Measurements from ENCODE around the gene SLC35G4.

SLC35G4 gene

DNA sequence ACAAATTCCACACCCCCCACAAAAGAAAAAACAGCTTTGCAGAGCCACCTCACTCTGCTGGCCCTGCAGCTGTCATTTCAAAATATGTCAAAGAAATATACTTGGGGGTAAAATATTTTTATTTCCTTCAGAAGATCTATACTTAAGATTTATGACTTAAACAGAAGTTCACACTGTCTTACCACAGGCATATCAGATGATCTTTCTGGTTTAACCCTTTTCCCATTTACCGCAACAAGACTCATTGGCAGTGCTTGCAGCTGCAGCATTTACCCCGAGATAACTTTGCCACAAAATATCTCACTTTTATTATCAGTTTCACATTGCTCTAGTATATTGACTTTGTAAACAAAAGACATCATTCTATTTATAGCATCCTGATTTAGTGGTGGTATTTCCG, 21.6 kb upstream of the SLC35G4 start:
- no peak for DNase-seq (ENCODE audit: low read depth in 1 of 2, low spot score in 1 of 2)
- no peak overlapping the region for H3K27ac ChIP-seq (replicated peaks)
- no peak overlapping the region for H3K4me3 ChIP-seq (replicated peaks; ENCODE audit: insufficient read depth, low read length)
- peaks cover 11% of the 10 kb centered on the region for H3K27me3 ChIP-seq (ENCODE audit: insufficient read depth, poor library complexity, severe bottlenecking)
- TF ChIP-seq POLR2AphosphoS5 (IDR thresholded peaks at IDR 0.05; ENCODE audit: low read depth) (no peak), REST (IDR thresholded peaks at IDR 0.05; ENCODE audit: insufficient replicate concordance, low read depth) (no peak), CTCF (IDR thresholded peaks at IDR 0.05; ENCODE audit: insufficient read depth, low read length) (no peak), GABPA (IDR thresholded peaks at IDR 0.05; ENCODE audit: low read depth) (no peak), SPI1 (IDR thresholded peaks at IDR 0.05; ENCODE audit: borderline replicate concordance, low read depth) (no peak)

GRCh38 chr18:11591957-11592356, 17.4 kb upstream of the SLC35G4 start:
- H3K27ac ChIP-seq (replicated peaks), result no peak overlapping the region
- H3K4me3 ChIP-seq (replicated peaks; ENCODE audit: insufficient read depth, low read length), result no peak overlapping the region
- TF ChIP-seq REST (IDR thresholded peaks at IDR 0.05; ENCODE audit: insufficient replicate concordance, low read depth) (no peak), SPI1 (IDR thresholded peaks at IDR 0.05; ENCODE audit: borderline replicate concordance, low read depth) (no peak), CTCF (IDR thresholded peaks at IDR 0.05; ENCODE audit: insufficient read depth, low read length) (no peak), POLR2AphosphoS5 (IDR thresholded peaks at IDR 0.05; ENCODE audit: low read depth) (no peak), GABPA (IDR thresholded peaks at IDR 0.05; ENCODE audit: low read depth) (no peak)
- peaks cover 8% of the 10 kb centered on the region for H3K27me3 ChIP-seq (ENCODE audit: insufficient read depth, poor library complexity, severe bottlenecking)
- DNase-seq (ENCODE audit: low read depth in 1 of 2, low spot score in 1 of 2), result no peak

- H3K27me3 ChIP-seq (ENCODE audit: insufficient read depth, poor library complexity, severe bottlenecking), result no peaks in the 10 kb centered on the region
- no peak for DNase-seq (ENCODE audit: low read depth in 1 of 2, low spot score in 1 of 2)
- TF ChIP-seq GABPA (IDR thresholded peaks at IDR 0.05; ENCODE audit: low read depth) (no peak), REST (IDR thresholded peaks at IDR 0.05; ENCODE audit: insufficient replicate concordance, low read depth) (no peak), CTCF (IDR thresholded peaks at IDR 0.05; ENCODE audit: insufficient read depth, low read length) (no peak), SPI1 (IDR thresholded peaks at IDR 0.05; ENCODE audit: borderline replicate concordance, low read depth) (no peak), POLR2AphosphoS5 (IDR thresholded peaks at IDR 0.05; ENCODE audit: low read depth) (no peak)
These were observed 9.1 kb upstream of the SLC35G4 start for GRCh38 chr18:11600321-11600720.

More at GRCh38 chr18:11600321-11600720, 9.1 kb upstream of the SLC35G4 start:
- H3K27ac ChIP-seq (replicated peaks), result no peak overlapping the region
- H3K4me3 ChIP-seq (replicated peaks; ENCODE audit: insufficient read depth, low read length), result no peak overlapping the region

All from HL-60 (cell line).